Vagina (tissue), 2 donors: ENCODE results near the gene PCDHB13.
"Not testable (repeated sequence)": the region's sequence is repeated elsewhere in the genome, so short reads cannot be mapped to it uniquely, and the experiment has no call there.

Experiments
- POLR2AphosphoS5 ChIP-seq, 2 donors: sonication (generic); formaldehyde crosslinking; IDR thresholded peaks; one replicate each; pipeline ENCODE4 v1.9.0; 2017; ENCODE audit warnings: antibody characterized with exemption in 2 of 2, mild to moderate bottlenecking in 2 of 2, low read depth in 1 of 2; ENCODE audit not compliant: insufficient read depth in 1 of 2
- TF ChIP-seq, protein P1 (sequence below), 3 experiments: fragments of 450-650 bp in 2 of 3; fragments of 200-600 bp in 1 of 3; sonication (generic) in 1 of 3; IDR thresholded peaks; one replicate each; pipeline ENCODE4 v1.5.1; 2017 to 2019; ENCODE audit warnings: antibody characterized with exemption in 3 of 3, mild to moderate bottlenecking in 2 of 3, moderate library complexity in 2 of 3

DNA sequence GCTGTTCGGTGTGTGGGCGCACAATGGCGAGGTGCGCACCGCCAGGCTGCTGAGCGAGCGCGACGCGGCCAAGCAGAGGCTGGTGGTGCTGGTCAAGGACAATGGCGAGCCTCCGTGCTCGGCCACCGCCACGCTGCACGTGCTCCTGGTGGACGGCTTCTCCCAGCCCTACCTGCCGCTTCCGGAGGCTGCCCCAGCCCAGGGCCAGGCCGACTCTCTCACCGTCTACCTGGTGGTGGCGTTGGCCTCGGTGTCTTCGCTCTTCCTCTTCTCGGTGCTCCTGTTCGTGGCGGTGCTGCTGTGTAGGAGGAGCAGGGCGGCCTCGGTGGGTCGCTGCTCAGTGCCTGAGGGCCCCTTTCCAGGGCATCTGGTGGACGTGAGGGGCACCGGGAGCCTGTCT, 33.8 kb upstream of the PCDHB13 start:
- TF ChIP-seq, protein P1, sequence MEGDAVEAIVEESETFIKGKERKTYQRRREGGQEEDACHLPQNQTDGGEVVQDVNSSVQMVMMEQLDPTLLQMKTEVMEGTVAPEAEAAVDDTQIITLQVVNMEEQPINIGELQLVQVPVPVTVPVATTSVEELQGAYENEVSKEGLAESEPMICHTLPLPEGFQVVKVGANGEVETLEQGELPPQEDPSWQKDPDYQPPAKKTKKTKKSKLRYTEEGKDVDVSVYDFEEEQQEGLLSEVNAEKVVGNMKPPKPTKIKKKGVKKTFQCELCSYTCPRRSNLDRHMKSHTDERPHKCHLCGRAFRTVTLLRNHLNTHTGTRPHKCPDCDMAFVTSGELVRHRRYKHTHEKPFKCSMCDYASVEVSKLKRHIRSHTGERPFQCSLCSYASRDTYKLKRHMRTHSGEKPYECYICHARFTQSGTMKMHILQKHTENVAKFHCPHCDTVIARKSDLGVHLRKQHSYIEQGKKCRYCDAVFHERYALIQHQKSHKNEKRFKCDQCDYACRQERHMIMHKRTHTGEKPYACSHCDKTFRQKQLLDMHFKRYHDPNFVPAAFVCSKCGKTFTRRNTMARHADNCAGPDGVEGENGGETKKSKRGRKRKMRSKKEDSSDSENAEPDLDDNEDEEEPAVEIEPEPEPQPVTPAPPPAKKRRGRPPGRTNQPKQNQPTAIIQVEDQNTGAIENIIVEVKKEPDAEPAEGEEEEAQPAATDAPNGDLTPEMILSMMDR (IDR thresholded peaks at IDR 0.05), result not testable (repeated sequence)
- TF ChIP-seq POLR2AphosphoS5 (IDR thresholded peaks at IDR 0.05; ENCODE audit: insufficient read depth in 1 of 2, low read depth in 1 of 2), result not testable (repeated sequence)
